ENCODE measurements around the gene HES6.

DNA sequence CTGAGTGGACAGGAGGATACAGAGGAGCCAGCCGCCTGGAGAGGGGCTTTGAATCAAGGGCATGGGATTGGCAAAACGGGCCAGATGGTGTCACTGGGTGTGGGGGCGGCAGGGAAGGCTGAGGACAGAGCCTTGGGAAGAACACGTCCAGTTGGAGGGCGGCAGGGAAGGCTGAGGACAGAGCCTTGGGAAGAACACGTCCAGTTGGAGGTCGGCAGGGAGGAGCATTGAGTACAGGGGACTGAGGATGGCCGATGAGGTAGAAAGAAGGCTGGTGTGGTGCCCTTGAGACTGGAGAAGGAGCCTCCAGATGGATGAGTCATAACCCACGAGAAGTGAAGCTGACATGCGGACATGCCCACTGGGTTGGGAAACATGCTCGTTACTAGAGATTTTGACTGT, 4.5 kb downstream of the HES6 start:
- TF ChIP-seq, protein P1, sequence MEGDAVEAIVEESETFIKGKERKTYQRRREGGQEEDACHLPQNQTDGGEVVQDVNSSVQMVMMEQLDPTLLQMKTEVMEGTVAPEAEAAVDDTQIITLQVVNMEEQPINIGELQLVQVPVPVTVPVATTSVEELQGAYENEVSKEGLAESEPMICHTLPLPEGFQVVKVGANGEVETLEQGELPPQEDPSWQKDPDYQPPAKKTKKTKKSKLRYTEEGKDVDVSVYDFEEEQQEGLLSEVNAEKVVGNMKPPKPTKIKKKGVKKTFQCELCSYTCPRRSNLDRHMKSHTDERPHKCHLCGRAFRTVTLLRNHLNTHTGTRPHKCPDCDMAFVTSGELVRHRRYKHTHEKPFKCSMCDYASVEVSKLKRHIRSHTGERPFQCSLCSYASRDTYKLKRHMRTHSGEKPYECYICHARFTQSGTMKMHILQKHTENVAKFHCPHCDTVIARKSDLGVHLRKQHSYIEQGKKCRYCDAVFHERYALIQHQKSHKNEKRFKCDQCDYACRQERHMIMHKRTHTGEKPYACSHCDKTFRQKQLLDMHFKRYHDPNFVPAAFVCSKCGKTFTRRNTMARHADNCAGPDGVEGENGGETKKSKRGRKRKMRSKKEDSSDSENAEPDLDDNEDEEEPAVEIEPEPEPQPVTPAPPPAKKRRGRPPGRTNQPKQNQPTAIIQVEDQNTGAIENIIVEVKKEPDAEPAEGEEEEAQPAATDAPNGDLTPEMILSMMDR (IDR thresholded peaks at IDR 0.05; ENCODE audit: low read length): no peak
- TF ChIP-seq EZH2 (IDR thresholded peaks at IDR 0.05; ENCODE audit: borderline replicate concordance, low read length): no peak

All from OCI-LY1 (cell line).